GM18870 (cell line): ENCODE results near the gene CABP2.
A peak's percentile ranks its signal among the peaks of the same experiment; 100 is the strongest.
"Not testable (repeated sequence)": the region's sequence is repeated elsewhere in the genome, so short reads cannot be mapped to it uniquely, and the experiment has no call there.

Experiments used
- ATAC-seq: cut with Tn5 transposase; IDR thresholded peaks from one replicate; pipeline ENCODE4 v1.9.1; 2021; ENCODE audit warnings: moderate library complexity; ENCODE audit not compliant: unreplicated experiment

CABP2 gene

GRCh38 chr11:67522844-67523555 is at the start of gene CABP2:
Gene CABP2 (minus strand): TSS chr11:67523446. CDS start chr11:67523326, 120 bp downstream.
- ATAC-seq, result no peak

- no peak for ATAC-seq
Measured at GRCh38 chr11:67572747-67573419, 49.6 kb upstream of the CABP2 start.

GRCh38 chr11:67572305-67572704 is 49.1 kb upstream of the CABP2 start:
- ATAC-seq, result no peak

GRCh38 chr11:67571443-67571842 is 48.2 kb upstream of the CABP2 start:
- ATAC-seq, result no peak

- ATAC-seq, result no peak
Measured at GRCh38 chr11:67564230-67564629, 41.0 kb upstream of the CABP2 start.

- not testable (repeated sequence) for ATAC-seq
Measured at GRCh38 chr11:67563705-67564114, 40.5 kb upstream of the CABP2 start.

GRCh38 chr11:67562963-67563704 is 39.9 kb upstream of the CABP2 start:
- ATAC-seq, result no peak

- peak; percentile 59 for ATAC-seq
Measured at GRCh38 chr11:67561971-67562619, 38.8 kb upstream of the CABP2 start.

- no peak for ATAC-seq
Measured at GRCh38 chr11:67558084-67558772, 35.0 kb upstream of the CABP2 start.

- no peak for ATAC-seq
Measured at GRCh38 chr11:67556244-67556643, 33.0 kb upstream of the CABP2 start.

GRCh38 chr11:67551697-67552096 is 28.5 kb upstream of the CABP2 start:
- not testable (repeated sequence) for ATAC-seq

- ATAC-seq, result no peak
Measured at GRCh38 chr11:67551127-67551526, 27.9 kb upstream of the CABP2 start.

GRCh38 chr11:67548555-67549110 is 25.4 kb upstream of the CABP2 start:
- no peak for ATAC-seq

GRCh38 chr11:67548112-67548511 is 24.9 kb upstream of the CABP2 start:
- not testable (repeated sequence) for ATAC-seq

- ATAC-seq, result no peak
Measured at GRCh38 chr11:67545280-67545679, 22.0 kb upstream of the CABP2 start.

- no peak for ATAC-seq
Measured at GRCh38 chr11:67544616-67545242, 21.5 kb upstream of the CABP2 start.

- ATAC-seq, result no peak
Measured at GRCh38 chr11:67543585-67543984, 20.3 kb upstream of the CABP2 start.

- no peak for ATAC-seq
Measured at GRCh38 chr11:67542971-67543370, 19.7 kb upstream of the CABP2 start.

GRCh38 chr11:67542169-67542568 is 18.9 kb upstream of the CABP2 start:
- no peak for ATAC-seq

- no peak for ATAC-seq
Measured at GRCh38 chr11:67541198-67541597, 18.0 kb upstream of the CABP2 start.
